K562 (cell line): ENCODE results near the gene ILDR1. TPM values are rescaled to one million over a fixed set of nuclear protein-coding genes. Genes with fewer than 3 reads are reported as not detected.

Experiments
- ATAC-seq: fragments of 200-7000 bp; cut with Tn5 transposase; 3 replicates; pipeline ENCODE4 v1.9.1; 2020; ENCODE audit warnings: moderate library complexity
- BruUV-seq: library from RNA; stranded (reverse); fragments of 400-500 nt; replicated peaks from 2 replicates; lab custom pipeline; 2021; lab: Mats Ljungman, UMichigan
- CTCF ChIA-PET: fragments of 300-600 bp; formaldehyde crosslinking; extraction: SDS; loops from one replicate; lab custom pipeline; 2021; ENCODE audit warnings: low intra/inter-chr PET ratio; lab: Yijun Ruan, JAX
- POLR2A ChIA-PET: fragments of 300-600, 350-650 bp; sonication (Branson Sonifier 250); formaldehyde crosslinking; extraction: SDS; loops from one replicate; lab custom pipeline; 2021; ENCODE audit warnings: antibody characterized with exemption, inconsistent platforms; lab: Yijun Ruan, JAX
- DNase-seq, 4 experiments: peaks; one replicate each; pipeline versions ENCODE4 v3.0.0 to v3.0.0-alpha.2; 2011 to 2018; ENCODE audit warnings: low spot score in 3 of 4, mixed read lengths in 3 of 4; ENCODE audit errors: extremely low read depth in 1 of 4
- FAIRE-seq: peaks from 2 replicates; lab custom pipeline; 2011; peaks lifted over from hg19 to GRCh38; lab: Jason Lieb, UNC
- H2AFZ ChIP-seq: 2 replicates; pipeline ENCODE4 v1.6.0; 2011; ENCODE audit warnings: low read depth, low read length, control low read depth, inconsistent platforms
- H3K27ac ChIP-seq: fragments of 200-600 bp; 3 replicates; pipeline ENCODE4 v1.8.0; 2011; ENCODE audit warnings: low read depth, mild to moderate bottlenecking, control low read depth, inconsistent platforms, low read length, moderate library complexity, mixed read lengths; ENCODE audit errors: extremely low read depth
- H3K27me3 ChIP-seq, 2 experiments: fragments of 300-600 bp in 1 of 2; 2 replicates in 1 of 2; 3 replicates in 1 of 2; pipeline versions ENCODE4 v1.6.0 to v1.8.0; 2011; ENCODE audit warnings: inconsistent platforms in 2 of 2, low read length in 2 of 2, mild to moderate bottlenecking in 1 of 2, mixed read lengths in 1 of 2, moderate library complexity in 1 of 2; ENCODE audit not compliant: control insufficient read depth in 2 of 2, insufficient read depth in 2 of 2
- H3K36me3 ChIP-seq: fragments of 300-600 bp; 3 replicates; pipeline ENCODE4 v1.8.0; 2011; ENCODE audit warnings: mild to moderate bottlenecking, low read length, inconsistent platforms; ENCODE audit not compliant: control insufficient read depth, insufficient read depth
- H3K4me1 ChIP-seq, 2 experiments: fragments of 200-600 bp in 1 of 2; replicated peaks in 1 of 2; 2 replicates in 1 of 2; 3 replicates in 1 of 2; pipeline versions ENCODE4 v1.5.1 to v1.8.0; 2011; ENCODE audit warnings: inconsistent platforms in 2 of 2, low read length in 2 of 2, mild to moderate bottlenecking in 1 of 2, mixed read lengths in 1 of 2, moderate library complexity in 1 of 2; ENCODE audit not compliant: control insufficient read depth in 2 of 2, insufficient read depth in 2 of 2
- H3K4me2 ChIP-seq: 2 replicates; pipeline ENCODE4 v1.6.1; 2011; ENCODE audit warnings: low read length, control low read depth, inconsistent platforms, mixed read lengths; ENCODE audit not compliant: insufficient read depth
- H3K4me3 ChIP-seq: fragments of 200-600 bp; sonication (generic), shearing (Covaris generic); 2 replicates; pipeline ENCODE4 v1.5.1; 2016; ENCODE audit warnings: control low read depth, inconsistent platforms
- H3K79me2 ChIP-seq: fragments of 200-600 bp; 3 replicates; pipeline ENCODE4 v1.8.0; 2011; ENCODE audit warnings: low read length, inconsistent platforms; ENCODE audit not compliant: control insufficient read depth, insufficient read depth
- H3K9ac ChIP-seq, 2 experiments: 2 replicates each; pipeline versions ENCODE4 v1.6.0 to v1.6.1; 2011; ENCODE audit warnings: low read depth in 2 of 2, low read length in 2 of 2, control low read depth in 1 of 2, inconsistent platforms in 1 of 2, mild to moderate bottlenecking in 1 of 2, mixed read lengths in 1 of 2; ENCODE audit not compliant: insufficient read depth in 1 of 2
- H3K9me1 ChIP-seq: one replicate; pipeline ENCODE4 v1.6.0; 2011; ENCODE audit warnings: inconsistent platforms, mild to moderate bottlenecking, low read length, moderate library complexity; ENCODE audit not compliant: control insufficient read depth, insufficient read depth
- H3K9me3 ChIP-seq: replicated peaks from 2 replicates; pipeline ENCODE4 v1.5.1; 2011; ENCODE audit warnings: low read depth, low read length, inconsistent platforms; ENCODE audit not compliant: control insufficient read depth, insufficient read depth
- H4K20me1 ChIP-seq: replicated peaks from 2 replicates; pipeline ENCODE4 v1.6.1; 2011; ENCODE audit warnings: low read length, inconsistent platforms, mixed read lengths; ENCODE audit not compliant: control insufficient read depth, insufficient read depth
- CBX1 ChIP-seq: sonication (generic); IDR thresholded peaks from 2 replicates; pipeline ENCODE4 v1.6.1; 2016; ENCODE audit warnings: antibody characterized with exemption, low read depth, mild to moderate bottlenecking
- CREM ChIP-seq: IDR thresholded peaks from 2 replicates; pipeline ENCODE4 v1.6.1; 2014; ENCODE audit warnings: antibody characterized with exemption, low read depth
- MYBL2 ChIP-seq, 2 experiments: fragments of 450-650 bp in 1 of 2; sonication (generic) in 1 of 2; formaldehyde crosslinking in 1 of 2; IDR thresholded peaks; 2 replicates each; pipeline versions ENCODE4 v1.6.1 to v1.8.1; 2017 to 2022; ENCODE audit warnings: borderline replicate concordance in 1 of 2, inconsistent platforms in 1 of 2, low read depth in 1 of 2, mild to moderate bottlenecking in 1 of 2, missing genetic modification reagents in 1 of 2, moderate library complexity in 1 of 2
- MYNN ChIP-seq, 2 experiments: sonication (generic); formaldehyde crosslinking in 1 of 2; IDR thresholded peaks; 2 replicates each; pipeline versions ENCODE4 v1.5.0 to v1.6.1; 2016 to 2020; ENCODE audit warnings: antibody characterized with exemption in 1 of 2, missing genetic modification reagents in 1 of 2
- POLR2H ChIP-seq: IDR thresholded peaks from 2 replicates; pipeline ENCODE4 v1.6.1; 2016; ENCODE audit warnings: missing genetic modification characterization, low read depth, mild to moderate bottlenecking, control low read depth, missing compliant biosample characterization, moderate library complexity
- SMAD2 ChIP-seq: fragments of 150-350 bp; IDR thresholded peaks from 2 replicates; pipeline ENCODE4 v1.6.1; 2014; ENCODE audit warnings: low read depth, mild to moderate bottlenecking, low read length
- TCF7 ChIP-seq: sonication (generic); IDR thresholded peaks from 2 replicates; pipeline ENCODE4 v1.6.1; 2016; ENCODE audit warnings: antibody characterized with exemption, borderline replicate concordance
- TSC22D4 ChIP-seq: fragments of 450-650 bp; IDR thresholded peaks from 2 replicates; pipeline ENCODE4 v1.6.1; 2016; ENCODE audit warnings: missing genetic modification characterization, missing biosample characterization, control low read depth
- ZNF707 ChIP-seq: fragments of 250-450 bp; sonication (Bioruptor Pico); conservative IDR thresholded peaks from 2 replicates; pipeline ENCODE4 v1.8.0; 2022; ENCODE audit warnings: inconsistent platforms, mild to moderate bottlenecking, moderate library complexity
- ZNF766 ChIP-seq: fragments of 200-800 bp; sonication (Bioruptor generic); conservative IDR thresholded peaks from 2 replicates; pipeline ENCODE4 v1.6.1; 2016; ENCODE audit warnings: missing genetic modification characterization, missing compliant biosample characterization
- WGBS: fragments of 100-300 bp; shearing (Covaris generic); methylation state at CpG from one replicate; pipeline ENCODE4 v1.1.6; 2016; ENCODE audit warnings: low coverage, mixed read lengths; ENCODE audit not compliant: insufficient coverage; ENCODE audit errors: missing lambda C conversion rate; 5-methylcytosine and 5-hydroxymethylcytosine counted together
- in situ Hi-C: fragments of 300-500 bp; cut with MboI; formaldehyde crosslinking; loops from 4 replicates; pipeline ENCODE4 v1.15.0; 2018; ENCODE audit warnings: inconsistent platforms, mixed read lengths
- intact Hi-C: fragments of 100-400 bp; cut with micrococcal nuclease; formaldehyde crosslinking; loops from 2 replicates; pipeline ENCODE4 v1.14.2; 2022
- polyA plus RNA-seq, 8 experiments: library from polyadenylated mRNA; depleted of rRNA in 4 of 8; stranded (reverse) in 5 of 8; unstranded in 3 of 8; fragments of >200 nt; fragmentation: Nextera tagmentation in 2 of 8; fragmentation: Illumina TruSeq in 1 of 8; extraction: Ambion mirVana in 2 of 8; extraction: Trizol in 1 of 8; gene quantifications; 2 replicates each; pipeline versions ENCODE4 v1.2.1 to v1.2.3, GENCODE V29; 2011 to 2014; ENCODE audit warnings: inconsistent platforms in 1 of 8, missing spikeins in 1 of 8
- total RNA-seq, 7 experiments: library from RNA; depleted of rRNA in 6 of 7; stranded (reverse); fragments of >200 nt in 6 of 7; fragmentation: Illumina TruSeq in 2 of 7; extraction: Trizol in 2 of 7; gene quantifications; 2 replicates each; pipeline versions ENCODE4 v1.2.1 to v1.2.3, GENCODE V29; 2011 to 2021; ENCODE audit warnings: low replicate concordance in 1 of 7
- TF ChIP-seq, protein P1 (sequence below): conservative IDR thresholded peaks from 2 replicates; pipeline ENCODE4 v1.6.1; 2011; ENCODE audit warnings: low read depth, mild to moderate bottlenecking, low read length; ENCODE audit not compliant: control insufficient read depth
- TF ChIP-seq, protein P2 (sequence below): fragments of 250-450 bp; sonication (Bioruptor Pico); IDR thresholded peaks from 2 replicates; pipeline ENCODE4 v1.5.0; 2022; ENCODE audit warnings: mild to moderate bottlenecking

Gene ILDR1
- total and polyA plus RNA-seq, 9 of the 15 experiments (the other 6 are each of a cell fraction or from before 2014, with no cell fraction given): 0.04 TPM; not detected in 8

DNA sequence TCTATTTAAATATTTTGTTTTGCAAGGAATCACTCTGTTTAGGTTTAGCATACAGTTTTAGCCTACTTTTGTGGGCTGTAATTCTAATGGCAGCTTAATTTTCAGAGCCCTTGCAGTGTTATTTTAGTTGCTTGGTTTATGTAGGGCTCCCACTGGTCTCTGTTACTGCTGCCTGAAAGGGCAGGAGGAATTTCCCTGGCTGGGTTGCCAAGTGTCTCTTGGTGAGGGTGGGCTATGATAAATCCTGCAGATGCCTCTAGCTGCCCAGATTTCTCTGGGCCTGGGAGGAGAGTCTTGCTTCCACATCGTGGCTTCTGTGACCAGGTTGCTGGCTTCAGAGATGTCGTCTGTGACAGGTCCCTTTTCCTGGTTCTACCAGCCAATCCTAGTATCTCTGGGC is 36.2 kb downstream of the ILDR1 start:
- no peak overlapping the region for H3K9ac ChIP-seq
- H3K27me3 ChIP-seq: no peaks in the 10 kb centered on the region
- BruUV-seq: no TSS peak
- H3K9me1 ChIP-seq: no peaks in the 10 kb centered on the region
- no peaks in the 10 kb centered on the region for H3K9me3 ChIP-seq
- no peak overlapping the region for H3K4me3 ChIP-seq
- POLR2A ChIA-PET: no interaction called here
- no peaks in the 10 kb centered on the region for H3K79me2 ChIP-seq
- H3K27ac ChIP-seq: no peak overlapping the region
- H3K4me2 ChIP-seq: no peak overlapping the region
- FAIRE-seq: no peak
- in situ Hi-C loops: no loop called here
- no peaks in the 10 kb centered on the region for H3K4me1 ChIP-seq
- DNase-seq: no peak
- CTCF ChIA-PET: no interaction called here
- H3K36me3 ChIP-seq: no peaks in the 10 kb centered on the region
- H4K20me1 ChIP-seq: no peaks in the 10 kb centered on the region
- TF ChIP-seq MYBL2 (IDR thresholded peaks at IDR 0.05; ENCODE audit: low read depth): no peak
- no peak for TF ChIP-seq MYBL2 (CRISPR knock-in tag; IDR thresholded peaks at IDR 0.05; ENCODE audit: borderline replicate concordance)
- no peak for TF ChIP-seq SMAD2
- no peak for TF ChIP-seq MYNN (IDR thresholded peaks at IDR 0.05)
- no peak for TF ChIP-seq MYNN (CRISPR knock-in tag; IDR thresholded peaks at IDR 0.05)
- TF ChIP-seq TCF7: no peak
- intact Hi-C loops: no loop called here
- no peak for ATAC-seq
- no peak overlapping the region for H2AFZ ChIP-seq
- 0% methylated on average over 2 of the region's 2 CpGs for WGBS

DNA sequence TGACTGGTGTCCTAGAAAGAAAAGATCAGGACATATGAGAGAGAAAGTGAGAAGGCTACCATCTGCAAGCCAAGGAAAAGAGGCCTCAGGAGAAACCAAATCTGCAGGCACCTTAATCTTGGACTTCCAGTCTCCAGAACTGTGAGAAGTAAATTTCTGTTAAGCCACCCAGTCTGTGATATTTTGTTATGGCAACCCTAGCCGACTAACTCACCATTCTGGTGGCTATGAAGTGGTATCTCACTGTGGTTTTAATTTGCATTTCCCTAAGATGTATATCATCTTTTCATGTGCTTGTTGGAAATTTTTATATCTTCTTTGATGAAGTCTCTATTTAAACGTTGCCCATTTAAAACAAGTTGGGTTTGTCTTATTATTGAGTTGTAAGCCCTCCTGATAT is 40.6 kb downstream of the ILDR1 start:
- ChIA-PET CTCF (no interaction called here), POLR2A (no interaction called here)
- DNase-seq (no peak), ATAC-seq (no peak), FAIRE-seq (no peak)
- no peak overlapping the region for H3K27ac ChIP-seq
- no peak overlapping the region for H2AFZ ChIP-seq
- H3K9me1 ChIP-seq: no peaks in the 10 kb centered on the region
- no peaks in the 10 kb centered on the region for H3K36me3 ChIP-seq
- 0% methylated on average over 2 of the region's 2 CpGs for WGBS
- in situ Hi-C loops (no loop called here), intact Hi-C loops (no loop called here)
- no peaks in the 10 kb centered on the region for H3K4me1 ChIP-seq
- no peaks in the 10 kb centered on the region for H4K20me1 ChIP-seq
- no peak for TF ChIP-seq CBX1
- TF ChIP-seq POLR2H: no peak
- TF ChIP-seq ZNF766 (CRISPR knock-in tag): no peak
- TF ChIP-seq CREM: no peak
- TF ChIP-seq TSC22D4 (tag): no peak
- TF ChIP-seq, protein P1, sequence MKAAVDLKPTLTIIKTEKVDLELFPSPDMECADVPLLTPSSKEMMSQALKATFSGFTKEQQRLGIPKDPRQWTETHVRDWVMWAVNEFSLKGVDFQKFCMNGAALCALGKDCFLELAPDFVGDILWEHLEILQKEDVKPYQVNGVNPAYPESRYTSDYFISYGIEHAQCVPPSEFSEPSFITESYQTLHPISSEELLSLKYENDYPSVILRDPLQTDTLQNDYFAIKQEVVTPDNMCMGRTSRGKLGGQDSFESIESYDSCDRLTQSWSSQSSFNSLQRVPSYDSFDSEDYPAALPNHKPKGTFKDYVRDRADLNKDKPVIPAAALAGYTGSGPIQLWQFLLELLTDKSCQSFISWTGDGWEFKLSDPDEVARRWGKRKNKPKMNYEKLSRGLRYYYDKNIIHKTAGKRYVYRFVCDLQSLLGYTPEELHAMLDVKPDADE: no peak
- no peak for TF ChIP-seq ZNF707 (CRISPR knock-in tag)
- TF ChIP-seq, protein P2, sequence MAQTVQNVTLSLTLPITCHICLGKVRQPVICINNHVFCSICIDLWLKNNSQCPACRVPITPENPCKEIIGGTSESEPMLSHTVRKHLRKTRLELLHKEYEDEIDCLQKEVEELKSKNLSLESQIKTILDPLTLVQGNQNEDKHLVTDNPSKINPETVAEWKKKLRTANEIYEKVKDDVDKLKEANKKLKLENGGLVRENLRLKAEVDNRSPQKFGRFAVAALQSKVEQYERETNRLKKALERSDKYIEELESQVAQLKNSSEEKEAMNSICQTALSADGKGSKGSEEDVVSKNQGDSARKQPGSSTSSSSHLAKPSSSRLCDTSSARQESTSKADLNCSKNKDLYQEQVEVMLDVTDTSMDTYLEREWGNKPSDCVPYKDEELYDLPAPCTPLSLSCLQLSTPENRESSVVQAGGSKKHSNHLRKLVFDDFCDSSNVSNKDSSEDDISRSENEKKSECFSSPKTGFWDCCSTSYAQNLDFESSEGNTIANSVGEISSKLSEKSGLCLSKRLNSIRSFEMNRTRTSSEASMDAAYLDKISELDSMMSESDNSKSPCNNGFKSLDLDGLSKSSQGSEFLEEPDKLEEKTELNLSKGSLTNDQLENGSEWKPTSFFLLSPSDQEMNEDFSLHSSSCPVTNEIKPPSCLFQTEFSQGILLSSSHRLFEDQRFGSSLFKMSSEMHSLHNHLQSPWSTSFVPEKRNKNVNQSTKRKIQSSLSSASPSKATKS (CRISPR knock-in tag): no peak
- no peaks in the 10 kb centered on the region for H3K27me3 ChIP-seq
- H3K9me3 ChIP-seq: no peaks in the 10 kb centered on the region
- BruUV-seq: no TSS peak
- H3K9ac ChIP-seq: no peak overlapping the region
- no peaks in the 10 kb centered on the region for H3K79me2 ChIP-seq
- no peak overlapping the region for H3K4me2 ChIP-seq
- H3K4me3 ChIP-seq: no peak overlapping the region
